Stimulated activated CD8-positive, alpha-beta memory T cell treated with anti-CD3 and anti-CD28 coated beads, Interleukin-4, amount 100 ng/mL, for 48 hours (primary cell): ENCODE measurements around the gene SCLY.

Experiments
- DNase-seq: peaks from one replicate; pipeline ENCODE4 v3.0.0-alpha.2; 2020

Gene SCLY

DNA sequence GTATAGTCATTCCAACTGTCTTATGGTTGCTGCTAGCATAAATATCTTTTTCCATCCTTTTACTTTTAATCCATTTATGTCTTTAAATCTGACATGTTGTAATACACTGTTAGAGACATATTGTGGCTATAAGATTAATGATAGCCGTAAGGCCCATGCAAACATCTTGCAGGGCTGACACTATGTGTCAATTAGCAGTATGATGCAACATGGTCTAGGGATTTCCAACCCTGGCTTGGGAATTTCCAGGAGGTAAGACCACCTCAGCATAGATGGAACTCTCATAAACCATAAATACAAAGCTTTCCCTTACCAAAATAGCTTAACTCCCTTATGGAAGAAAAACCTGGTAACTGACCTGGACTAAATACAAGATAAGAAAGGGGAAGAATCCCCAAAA, 16.5 kb downstream of the SCLY start:
- no peak for DNase-seq

- DNase-seq = no peak
These were observed 19.1 kb downstream of the SCLY start for GRCh38 chr2:238079874-238080327.

DNA sequence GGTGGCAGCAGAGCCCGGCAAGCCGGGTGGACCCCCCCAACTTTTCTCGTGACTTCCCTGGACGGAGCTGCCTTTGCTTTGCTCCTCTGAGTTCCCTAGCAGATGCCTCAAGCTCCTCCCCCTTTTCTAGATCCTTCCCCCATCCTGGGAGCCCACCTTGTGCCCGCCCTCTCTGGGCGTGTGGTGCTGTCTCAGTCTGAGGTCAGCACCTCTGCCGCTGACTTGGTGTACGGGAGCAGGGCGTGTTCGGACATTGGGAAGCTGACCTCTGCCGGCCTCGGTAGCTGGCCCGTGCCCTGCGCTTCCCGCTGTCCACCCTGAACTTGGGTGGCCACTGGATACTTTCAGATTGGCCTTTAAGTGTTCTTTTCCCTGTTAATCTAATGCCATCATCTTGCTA, 19.7 kb downstream of the SCLY start:
- no peak for DNase-seq

DNA sequence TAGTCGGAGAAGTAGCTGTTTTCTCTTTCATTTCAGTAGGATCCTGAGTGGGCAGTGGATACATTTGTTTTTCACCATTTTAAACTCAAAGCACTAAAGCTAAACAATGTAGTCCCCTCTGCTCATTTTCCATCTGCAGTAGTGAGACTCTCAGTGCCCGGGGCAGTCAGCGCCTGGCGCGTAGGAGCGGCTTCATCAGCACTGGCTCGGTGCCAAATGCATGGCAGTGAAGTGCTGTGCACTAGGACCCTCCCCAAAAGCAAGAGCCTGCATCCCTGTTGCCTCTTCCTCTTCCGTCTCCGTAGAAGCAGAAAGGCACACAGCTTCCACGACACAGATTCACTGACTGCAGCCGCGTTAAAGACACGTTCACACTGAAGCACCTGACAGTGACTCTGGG, 20.3 kb downstream of the SCLY start:
- DNase-seq = no peak

DNA sequence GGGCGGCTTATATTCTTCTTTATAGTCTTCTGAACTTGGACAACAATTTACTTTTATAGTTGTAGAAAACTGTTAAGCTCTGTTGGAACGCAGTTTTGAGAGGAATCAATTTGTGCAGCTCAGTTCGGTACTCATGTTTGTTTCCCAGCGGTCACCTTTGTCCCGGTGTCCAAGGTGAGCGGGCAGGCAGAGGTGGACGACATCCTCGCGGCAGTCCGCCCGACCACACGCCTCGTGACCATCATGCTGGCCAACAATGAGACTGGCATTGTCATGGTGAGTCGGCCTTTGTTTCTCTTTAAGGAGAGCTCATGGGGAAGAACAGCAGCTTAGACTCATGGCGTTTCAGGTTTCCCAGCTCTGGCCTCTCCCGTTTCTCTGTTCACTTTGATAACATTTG, 20.8 kb downstream of the SCLY start:
- DNase-seq = no peak

- DNase-seq = no peak
These were observed 21.4 kb downstream of the SCLY start for GRCh38 chr2:238082151-238082550.

- no peak for DNase-seq
These were observed 22.0 kb downstream of the SCLY start for GRCh38 chr2:238082827-238083226.

DNA sequence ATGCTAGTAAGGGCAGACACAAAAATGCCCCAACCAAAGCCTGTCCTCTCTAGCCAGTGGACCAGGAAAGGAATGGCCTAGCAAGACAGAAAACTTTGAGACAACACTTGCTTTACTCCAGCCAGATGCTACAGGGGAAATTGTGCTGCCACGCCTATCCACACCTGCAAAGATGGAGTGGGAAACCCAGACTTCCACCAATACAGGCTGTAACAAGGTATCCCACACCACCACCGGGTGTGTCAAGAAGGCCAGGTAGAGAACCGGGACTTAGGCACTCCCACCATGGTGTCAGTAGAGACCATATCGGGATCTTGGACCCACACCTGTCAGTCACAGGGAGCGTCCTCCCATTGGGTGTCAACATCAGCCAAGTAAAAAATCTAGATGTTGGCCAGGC, 23.1 kb downstream of the SCLY start:
- no peak for DNase-seq

DNA sequence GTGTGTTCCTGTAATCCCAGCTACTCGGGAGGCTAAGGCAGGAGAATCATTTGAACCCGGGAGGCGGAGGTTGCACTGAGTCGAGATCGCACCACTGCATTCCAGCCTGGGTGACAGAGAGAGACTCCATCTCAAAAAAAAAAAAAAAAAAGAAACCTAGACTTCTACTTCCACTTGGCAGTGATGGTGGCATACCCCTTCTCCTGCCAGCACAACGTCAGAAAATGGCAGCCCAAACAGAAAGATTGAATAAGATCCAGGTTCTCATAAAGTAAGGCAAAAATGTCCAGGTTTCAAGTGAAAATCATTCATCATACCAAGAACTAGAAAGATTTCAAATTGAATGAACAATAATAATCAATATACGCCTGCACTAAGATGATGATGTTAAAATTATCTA, 24.0 kb downstream of the SCLY start:
- DNase-seq = no peak

GRCh38 chr2:238085899-238086298, 25.1 kb downstream of the SCLY start:
- DNase-seq = no peak

GRCh38 chr2:238087211-238087610, 26.4 kb downstream of the SCLY start:
- DNase-seq = no peak

GRCh38 chr2:238090887-238091286, 30.1 kb downstream of the SCLY start:
- no peak for DNase-seq

GRCh38 chr2:238091436-238092060, 30.7 kb downstream of the SCLY start:
- DNase-seq = no peak

DNA sequence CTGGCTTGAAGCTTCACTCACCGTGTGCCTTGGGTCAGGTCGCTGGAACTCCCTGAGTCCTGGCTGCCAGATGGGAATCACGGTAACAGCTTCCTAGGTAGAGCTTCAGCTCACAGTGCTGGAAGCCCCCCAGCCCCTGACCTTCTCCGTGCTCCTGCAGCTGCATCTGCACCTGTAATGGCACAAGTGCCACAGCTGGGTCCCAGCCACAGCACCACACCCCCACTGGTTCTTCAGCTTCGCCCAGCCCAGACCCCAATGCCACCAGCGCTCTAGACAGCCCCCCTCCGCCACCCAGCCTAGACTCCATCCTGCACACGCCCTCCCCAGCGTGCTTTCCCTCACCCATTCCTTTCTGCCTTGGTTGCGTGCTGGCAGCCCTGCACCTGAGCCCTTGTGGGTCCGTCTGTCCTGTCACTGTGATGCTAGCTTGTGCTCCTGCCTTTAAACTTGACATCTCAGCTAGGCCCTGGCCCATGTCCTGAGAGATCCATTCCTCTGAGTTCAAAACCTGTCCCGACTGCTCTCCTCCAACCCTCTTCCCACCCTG, 31.8 kb downstream of the SCLY start:
- peak; percentile 16 for DNase-seq

GRCh38 chr2:238093181-238094140, 32.7 kb downstream of the SCLY start:
- no peak for DNase-seq

- DNase-seq = no peak
These were observed 33.7 kb downstream of the SCLY start for GRCh38 chr2:238094438-238095022.

GRCh38 chr2:238095143-238095542, 34.3 kb downstream of the SCLY start:
- no peak for DNase-seq

DNA sequence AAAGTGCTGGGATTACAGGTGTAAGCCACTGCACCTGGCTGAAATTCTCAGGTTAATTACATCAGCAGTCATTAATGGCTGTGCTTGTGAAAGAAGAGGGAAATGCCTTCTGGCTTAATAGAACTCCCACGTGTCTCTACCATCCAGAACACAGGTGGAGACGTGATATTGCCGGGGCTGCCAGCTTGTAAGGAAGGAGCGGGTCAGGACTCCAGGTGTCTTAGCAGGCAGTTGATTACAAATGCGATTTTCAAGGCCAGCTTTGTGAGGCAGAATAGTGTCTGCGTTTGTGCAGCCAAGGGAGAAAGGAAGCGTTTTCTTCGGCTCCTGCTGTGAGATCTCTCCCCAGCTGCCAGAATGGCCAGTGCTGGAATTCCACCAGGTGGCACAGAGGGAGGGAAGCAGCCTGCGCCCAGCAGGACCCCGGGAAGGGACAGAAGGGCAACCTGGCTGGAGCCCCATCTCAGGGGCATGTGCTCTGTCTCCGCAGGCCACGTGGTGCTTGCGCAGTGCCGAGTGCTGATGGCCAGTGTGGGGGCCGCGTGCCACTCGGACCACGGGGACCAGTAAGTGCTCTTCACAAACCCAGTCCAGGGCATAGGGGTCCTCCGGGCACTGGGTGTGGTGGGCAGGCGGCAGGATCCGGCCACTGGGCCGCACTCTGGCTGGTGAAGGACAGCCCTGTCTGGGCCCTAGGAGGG, 35.7 kb downstream of the SCLY start:
- no peak for DNase-seq

DNA sequence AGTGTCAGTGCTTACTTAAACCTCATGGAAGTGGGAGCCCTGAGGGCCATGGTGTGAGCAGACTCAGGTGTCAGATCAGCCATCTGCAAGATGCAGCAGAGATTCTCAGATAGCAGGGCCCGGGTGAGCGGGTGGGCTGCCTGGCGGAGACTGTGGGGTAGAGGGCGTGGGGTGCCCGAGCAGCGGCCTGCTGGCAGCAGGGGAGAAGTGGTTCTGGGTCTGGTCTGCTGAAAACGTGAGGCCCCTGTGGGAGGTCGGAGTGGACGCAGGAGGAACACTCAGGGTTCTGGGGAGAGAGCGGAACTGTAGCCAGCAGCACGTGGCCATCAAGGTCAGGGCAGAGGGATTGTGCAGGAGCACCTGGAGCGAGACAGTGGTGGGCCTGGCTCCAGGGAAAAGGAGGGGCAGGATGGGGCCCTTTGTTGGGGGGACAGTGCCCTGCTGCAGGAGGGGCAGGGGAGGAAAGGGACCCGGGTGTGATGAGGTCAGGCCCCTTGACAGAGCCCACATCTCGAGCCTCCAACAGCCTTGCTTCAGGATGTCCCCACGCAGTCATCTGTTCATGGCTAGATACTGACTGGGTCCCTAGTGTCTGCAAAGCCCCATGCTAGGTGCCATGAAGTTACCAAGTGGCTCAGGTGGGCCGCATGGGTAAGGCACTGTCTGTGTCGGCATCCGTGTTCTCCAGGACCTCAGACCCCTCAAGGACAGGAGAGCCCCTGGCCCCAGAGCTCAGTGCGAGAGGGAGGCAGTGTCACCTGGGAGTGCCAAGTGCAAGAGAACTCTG, 36.6 kb downstream of the SCLY start:
- DNase-seq = peak; percentile 19

DNA sequence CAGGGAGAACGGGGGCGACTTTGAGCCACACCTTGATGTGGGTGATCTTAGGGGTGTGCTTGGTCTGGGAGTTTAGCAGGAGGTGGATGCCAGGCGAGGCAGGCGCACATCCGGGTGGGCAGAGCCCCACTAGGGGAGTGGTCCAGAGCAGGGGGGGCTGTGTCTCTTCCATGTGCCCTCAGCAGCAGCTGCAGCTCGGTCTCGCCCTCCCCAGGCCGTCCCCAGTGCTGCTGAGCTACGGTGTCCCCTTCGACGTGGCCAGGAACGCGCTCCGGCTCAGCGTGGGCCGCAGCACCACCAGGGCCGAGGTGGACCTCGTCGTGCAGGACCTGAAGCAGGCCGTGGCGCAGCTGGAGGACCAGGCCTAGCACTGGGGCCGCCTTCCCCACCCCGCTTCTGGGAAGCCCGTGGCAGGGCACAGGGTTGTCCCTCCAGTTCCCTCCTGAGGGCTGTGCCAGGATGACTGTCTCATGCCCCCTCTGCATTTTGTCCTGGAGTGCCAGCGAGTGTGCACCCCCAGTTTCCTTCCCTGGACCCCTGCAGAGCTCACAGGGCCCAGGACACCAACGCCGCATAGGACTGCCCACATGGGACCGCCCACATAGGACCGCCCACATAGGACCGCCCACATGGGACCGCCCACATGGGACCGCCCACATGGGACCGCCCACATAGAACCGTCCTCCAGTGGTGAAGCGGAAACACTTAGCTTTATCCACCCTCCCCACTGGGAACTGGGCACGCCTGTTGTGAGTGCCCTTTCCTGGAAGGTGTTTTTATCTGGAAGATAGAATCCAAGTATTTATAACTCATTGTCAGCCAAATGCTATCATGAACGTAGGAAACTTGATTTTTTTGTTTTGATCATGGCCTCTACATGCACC, 37.4 kb downstream of the SCLY start:
- peak; percentile 49 for DNase-seq
